ENCODE results near the gene NOP9.

- TF ChIP-seq CTCF (IDR thresholded peaks at IDR 0.05) (no peak), POLR2A (IDR thresholded peaks at IDR 0.05) (no peak), POLR2AphosphoS5 (IDR thresholded peaks at IDR 0.05) (peak in 2 of 4 donors; percentile 8 to 27)
These were observed 16.4 kb downstream of the NOP9 start for GRCh38 chr14:24315807-24316596.

Measured in sigmoid colon (tissue), 4 donors.